DOHH2 (cell line): ENCODE data around the gene SRGAP3.

Experiments
- H3F3A ChIP-seq: fragments of 200-600 bp; sonication (generic), shearing (Covaris generic); 2 replicates; pipeline ENCODE4 v1.6.0; 2016; ENCODE audit warnings: antibody characterized with exemption, mild to moderate bottlenecking; ENCODE audit not compliant: control insufficient read depth, insufficient read depth
- H3K27ac ChIP-seq: fragments of 200-600 bp; sonication (generic); 2 replicates; pipeline ENCODE4 v1.5.1; 2014; ENCODE audit warnings: low read depth, mild to moderate bottlenecking, low read length, moderate library complexity
- H3K27me3 ChIP-seq: fragments of 200-600 bp; sonication (generic); 2 replicates; pipeline ENCODE4 v1.6.1; 2014; ENCODE audit warnings: mild to moderate bottlenecking, low read length, mixed read lengths; ENCODE audit not compliant: control insufficient read depth
- H3K36me3 ChIP-seq: fragments of 200-600 bp; sonication (generic); 2 replicates; pipeline ENCODE4 v1.6.1; 2014; ENCODE audit warnings: mild to moderate bottlenecking, low read length, moderate library complexity, mixed read lengths; ENCODE audit not compliant: control insufficient read depth
- H3K4me1 ChIP-seq: fragments of 200-600 bp; sonication (generic); 2 replicates; pipeline ENCODE4 v1.6.1; 2014; ENCODE audit warnings: mild to moderate bottlenecking, low read length, mixed read lengths; ENCODE audit not compliant: control insufficient read depth
- H3K4me2 ChIP-seq: fragments of 200-600 bp; sonication (generic); 2 replicates; pipeline ENCODE4 v1.6.0; 2014; ENCODE audit warnings: mild to moderate bottlenecking, low read length, moderate library complexity
- H3K4me3 ChIP-seq: fragments of 200-600 bp; sonication (generic); 2 replicates; pipeline ENCODE4 v1.5.1; 2014; ENCODE audit warnings: mild to moderate bottlenecking, low read length, mixed read lengths
- H3K79me2 ChIP-seq: fragments of 200-600 bp; sonication (generic); 2 replicates; pipeline ENCODE4 v1.6.1; 2014; ENCODE audit warnings: mild to moderate bottlenecking, low read length, mixed read lengths; ENCODE audit not compliant: control insufficient read depth
- H3K9me2 ChIP-seq: fragments of 200-600 bp; sonication (generic); replicated peaks from 2 replicates; pipeline ENCODE4 v1.6.1; 2014; ENCODE audit warnings: mild to moderate bottlenecking, low read length, mixed read lengths; ENCODE audit not compliant: control insufficient read depth
- H3K9me3 ChIP-seq: fragments of 200-600 bp; sonication (generic); 2 replicates; pipeline ENCODE4 v1.6.1; 2014; ENCODE audit warnings: antibody characterized with exemption, low read length, mixed read lengths; ENCODE audit not compliant: control insufficient read depth, insufficient read depth
- H4K20me1 ChIP-seq: fragments of 200-600 bp; sonication (generic); 2 replicates; pipeline ENCODE4 v1.6.0; 2014; ENCODE audit warnings: low read depth, mild to moderate bottlenecking, antibody characterized with exemption, low read length, moderate library complexity; ENCODE audit not compliant: control insufficient read depth, insufficient read depth
- EZH2phosphoT487 ChIP-seq: fragments of 200-600 bp; sonication (generic); IDR thresholded peaks from 2 replicates; pipeline ENCODE4 v1.6.1; 2017; ENCODE audit warnings: borderline replicate concordance, mild to moderate bottlenecking, antibody characterized with exemption, low read length, moderate library complexity, mixed read lengths
- TF ChIP-seq, protein P1 (sequence below): fragments of 200-600 bp; sonication (generic); IDR thresholded peaks from one replicate; pipeline ENCODE4 v1.5.1; 2014; ENCODE audit warnings: antibody characterized with exemption, mild to moderate bottlenecking, low read depth, low read length; ENCODE audit not compliant: poor library complexity, severe bottlenecking

SRGAP3 gene

DNA sequence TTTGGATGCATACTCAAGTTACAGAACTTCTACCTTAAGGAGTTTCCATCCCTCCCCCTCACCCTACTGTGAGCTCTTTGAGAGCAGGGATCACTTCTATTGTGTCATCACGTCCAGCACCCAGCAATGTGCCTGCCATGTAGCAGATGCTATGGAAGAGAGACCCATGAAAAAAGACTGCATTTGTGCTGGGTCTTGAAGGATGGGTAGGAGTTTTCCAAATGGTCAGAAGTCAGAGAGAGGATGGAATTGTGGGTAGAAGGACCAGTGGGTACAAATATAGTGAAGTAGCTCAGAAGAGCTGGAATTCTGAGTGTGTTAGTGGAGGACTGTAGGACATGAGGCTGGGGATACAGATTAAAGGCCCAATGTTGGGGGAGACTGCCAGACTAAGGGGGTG lies 141.7 kb downstream of the SRGAP3 start:
- no peaks in the 10 kb centered on the region for H3K27me3 ChIP-seq
- no peaks in the 10 kb centered on the region for H3K79me2 ChIP-seq
- H3F3A ChIP-seq, result no peaks in the 10 kb centered on the region
- no peaks in the 10 kb centered on the region for H3K36me3 ChIP-seq
- no peak overlapping the region for H3K27ac ChIP-seq
- H3K4me3 ChIP-seq, result no peak overlapping the region
- H3K4me1 ChIP-seq, result no peaks in the 10 kb centered on the region; the same call in 1 of the 2 replicates
- H3K9me2 ChIP-seq, result no peaks in the 10 kb centered on the region
- no peak overlapping the region for H3K4me2 ChIP-seq
- H3K9me3 ChIP-seq, result no peaks in the 10 kb centered on the region
- TF ChIP-seq EZH2phosphoT487, result no peak
- TF ChIP-seq, protein P1, sequence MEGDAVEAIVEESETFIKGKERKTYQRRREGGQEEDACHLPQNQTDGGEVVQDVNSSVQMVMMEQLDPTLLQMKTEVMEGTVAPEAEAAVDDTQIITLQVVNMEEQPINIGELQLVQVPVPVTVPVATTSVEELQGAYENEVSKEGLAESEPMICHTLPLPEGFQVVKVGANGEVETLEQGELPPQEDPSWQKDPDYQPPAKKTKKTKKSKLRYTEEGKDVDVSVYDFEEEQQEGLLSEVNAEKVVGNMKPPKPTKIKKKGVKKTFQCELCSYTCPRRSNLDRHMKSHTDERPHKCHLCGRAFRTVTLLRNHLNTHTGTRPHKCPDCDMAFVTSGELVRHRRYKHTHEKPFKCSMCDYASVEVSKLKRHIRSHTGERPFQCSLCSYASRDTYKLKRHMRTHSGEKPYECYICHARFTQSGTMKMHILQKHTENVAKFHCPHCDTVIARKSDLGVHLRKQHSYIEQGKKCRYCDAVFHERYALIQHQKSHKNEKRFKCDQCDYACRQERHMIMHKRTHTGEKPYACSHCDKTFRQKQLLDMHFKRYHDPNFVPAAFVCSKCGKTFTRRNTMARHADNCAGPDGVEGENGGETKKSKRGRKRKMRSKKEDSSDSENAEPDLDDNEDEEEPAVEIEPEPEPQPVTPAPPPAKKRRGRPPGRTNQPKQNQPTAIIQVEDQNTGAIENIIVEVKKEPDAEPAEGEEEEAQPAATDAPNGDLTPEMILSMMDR, result no peak
- H4K20me1 ChIP-seq, result no peaks in the 10 kb centered on the region

GRCh38 chr3:9105421-9105820 lies 144.0 kb downstream of the SRGAP3 start:
- H3F3A ChIP-seq, result no peaks in the 10 kb centered on the region
- H3K9me2 ChIP-seq, result no peaks in the 10 kb centered on the region
- no peaks in the 10 kb centered on the region for H3K9me3 ChIP-seq
- no peaks in the 10 kb centered on the region; the same call in 1 of the 2 replicates for H3K4me1 ChIP-seq
- no peak overlapping the region for H3K4me3 ChIP-seq
- TF ChIP-seq EZH2phosphoT487, result no peak
- TF ChIP-seq, protein P1, result no peak
- H3K79me2 ChIP-seq, result no peaks in the 10 kb centered on the region
- H3K36me3 ChIP-seq, result no peaks in the 10 kb centered on the region
- H4K20me1 ChIP-seq, result no peaks in the 10 kb centered on the region
- H3K4me2 ChIP-seq, result no peak overlapping the region
- H3K27ac ChIP-seq, result no peak overlapping the region
- H3K27me3 ChIP-seq, result no peaks in the 10 kb centered on the region

GRCh38 chr3:9104121-9104520 lies 145.3 kb downstream of the SRGAP3 start:
- Histone ChIP-seq H3K79me2 (no peaks in the 10 kb centered on the region), H3K4me1 (no peaks in the 10 kb centered on the region), H3K27ac (no peak overlapping the region), H3K27me3 (no peaks in the 10 kb centered on the region), H3K9me3 (no peaks in the 10 kb centered on the region), H3K4me2 (no peak overlapping the region), H3F3A (no peaks in the 10 kb centered on the region), H3K36me3 (no peaks in the 10 kb centered on the region), H4K20me1 (no peaks in the 10 kb centered on the region), H3K4me3 (no peak overlapping the region), H3K9me2 (no peaks in the 10 kb centered on the region)
- no peak for TF ChIP-seq EZH2phosphoT487
- TF ChIP-seq, protein P1, result no peak
